IMR-90 (cell line): Measurements from ENCODE around the gene CRYBA2.

Experiments
- BHLHE40 ChIP-seq: fragments of 150-350 bp; IDR thresholded peaks from 2 replicates; pipeline ENCODE4 v1.6.1; 2016; ENCODE audit warnings: mild to moderate bottlenecking, low read depth, low read length
- CEBPB ChIP-seq: IDR thresholded peaks from 2 replicates; pipeline ENCODE4 v1.6.1; 2012; ENCODE audit warnings: low read depth, low read length, improper control_type of control experiment
- CTCF ChIP-seq: conservative IDR thresholded peaks from 2 replicates; pipeline ENCODE4 v1.5.1; 2012; ENCODE audit warnings: mild to moderate bottlenecking, low read depth, low read length, improper control_type of control experiment
- MAZ ChIP-seq: IDR thresholded peaks from 2 replicates; pipeline ENCODE4 v1.6.1; 2012; ENCODE audit warnings: low read depth, mild to moderate bottlenecking, low read length, improper control_type of control experiment, moderate library complexity, borderline replicate concordance
- MXI1 ChIP-seq: IDR thresholded peaks from 2 replicates; pipeline ENCODE4 v1.6.1; 2012; ENCODE audit warnings: low read depth, mild to moderate bottlenecking, low read length, moderate library complexity, borderline replicate concordance
- NFE2L2 ChIP-seq: fragments of 150-350 bp; IDR thresholded peaks from 2 replicates; pipeline ENCODE4 v1.6.1; 2016; ENCODE audit warnings: low read depth, mild to moderate bottlenecking, low read length
- POLR2A ChIP-seq: IDR thresholded peaks from 2 replicates; pipeline ENCODE4 v1.6.1; 2012; ENCODE audit warnings: mild to moderate bottlenecking, low read depth, low read length
- RAD21 ChIP-seq: IDR thresholded peaks from 2 replicates; pipeline ENCODE4 v1.6.1; 2012; ENCODE audit warnings: low read length, improper control_type of control experiment
- RFX5 ChIP-seq: IDR thresholded peaks from 2 replicates; pipeline ENCODE4 v1.8.0; 2012; ENCODE audit warnings: low read depth, mild to moderate bottlenecking, low read length, moderate library complexity
- SMC3 ChIP-seq: fragments of 150-350 bp; IDR thresholded peaks from 2 replicates; pipeline ENCODE4 v1.6.1; 2016; ENCODE audit warnings: low read depth, mild to moderate bottlenecking, antibody characterized with exemption, low read length, moderate library complexity
- USF2 ChIP-seq: fragments of 150-350 bp; IDR thresholded peaks from 2 replicates; pipeline ENCODE4 v1.6.1; 2017; ENCODE audit warnings: mild to moderate bottlenecking, antibody characterized with exemption, low read length, low read depth

- TF ChIP-seq CTCF (no peak), RAD21 (no peak), POLR2A (no peak), MAZ (no peak), RFX5 (no peak), USF2 (no peak), CEBPB (no peak), SMC3 (no peak), MXI1 (no peak), BHLHE40 (no peak), NFE2L2 (no peak)
These were observed 10.8 kb upstream of the CRYBA2 start for GRCh38 chr2:219003979-219004378.
